ENCODE measurements around the gene CROCC2. TPM values are rescaled to one million over a fixed set of nuclear protein-coding genes. Genes with fewer than 3 reads are reported as not detected.

Gene CROCC2
- polyA plus RNA-seq, 1 experiment = not detected

DNA sequence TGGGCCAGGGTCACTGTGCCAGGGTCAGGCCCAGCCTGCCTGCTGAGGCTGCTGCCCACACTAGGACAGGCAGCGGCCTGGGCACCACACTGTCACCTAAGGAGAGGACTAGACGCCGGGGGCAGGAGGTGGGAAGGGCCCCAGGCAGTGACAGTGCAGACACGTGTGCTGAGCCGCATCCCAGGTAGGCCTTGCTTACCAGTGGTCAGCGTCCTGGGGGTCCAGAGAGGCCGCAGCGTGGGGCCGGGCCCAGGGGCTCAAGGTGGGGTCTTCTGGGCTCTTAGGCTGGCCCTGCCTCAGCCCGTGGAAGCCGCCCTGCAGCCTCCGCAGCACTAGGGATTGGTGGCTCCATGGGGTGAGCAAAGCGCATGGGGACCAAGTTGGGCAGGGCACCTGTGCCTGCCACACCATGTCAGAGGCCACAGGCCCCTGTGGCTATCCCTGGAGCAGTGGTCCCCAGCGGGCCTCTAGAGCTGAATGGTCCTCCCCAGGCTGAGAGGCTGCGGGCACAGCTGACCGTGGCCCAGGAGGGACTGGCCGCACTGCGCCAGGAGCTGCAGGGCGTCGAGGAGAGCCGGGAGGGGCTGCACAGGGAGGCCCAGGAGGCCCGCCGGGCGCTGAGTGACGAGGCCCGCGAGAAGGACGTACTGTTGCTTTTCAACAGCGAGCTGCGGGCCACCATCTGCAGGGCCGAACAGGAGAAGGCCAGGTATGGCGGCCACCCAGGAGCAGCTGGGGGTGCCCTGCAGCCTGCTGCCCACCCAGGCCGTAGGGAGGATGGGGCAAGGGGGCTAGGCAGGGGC lies 57.1 kb downstream of the CROCC2 start:
- no peak for DNase-seq (ENCODE audit: low read depth)
- TF ChIP-seq, protein P1, sequence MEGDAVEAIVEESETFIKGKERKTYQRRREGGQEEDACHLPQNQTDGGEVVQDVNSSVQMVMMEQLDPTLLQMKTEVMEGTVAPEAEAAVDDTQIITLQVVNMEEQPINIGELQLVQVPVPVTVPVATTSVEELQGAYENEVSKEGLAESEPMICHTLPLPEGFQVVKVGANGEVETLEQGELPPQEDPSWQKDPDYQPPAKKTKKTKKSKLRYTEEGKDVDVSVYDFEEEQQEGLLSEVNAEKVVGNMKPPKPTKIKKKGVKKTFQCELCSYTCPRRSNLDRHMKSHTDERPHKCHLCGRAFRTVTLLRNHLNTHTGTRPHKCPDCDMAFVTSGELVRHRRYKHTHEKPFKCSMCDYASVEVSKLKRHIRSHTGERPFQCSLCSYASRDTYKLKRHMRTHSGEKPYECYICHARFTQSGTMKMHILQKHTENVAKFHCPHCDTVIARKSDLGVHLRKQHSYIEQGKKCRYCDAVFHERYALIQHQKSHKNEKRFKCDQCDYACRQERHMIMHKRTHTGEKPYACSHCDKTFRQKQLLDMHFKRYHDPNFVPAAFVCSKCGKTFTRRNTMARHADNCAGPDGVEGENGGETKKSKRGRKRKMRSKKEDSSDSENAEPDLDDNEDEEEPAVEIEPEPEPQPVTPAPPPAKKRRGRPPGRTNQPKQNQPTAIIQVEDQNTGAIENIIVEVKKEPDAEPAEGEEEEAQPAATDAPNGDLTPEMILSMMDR (IDR thresholded peaks at IDR 0.05; ENCODE audit: insufficient read depth, low read depth, low read length) = no peak
- POLR2A ChIA-PET = no interaction called here

DNA sequence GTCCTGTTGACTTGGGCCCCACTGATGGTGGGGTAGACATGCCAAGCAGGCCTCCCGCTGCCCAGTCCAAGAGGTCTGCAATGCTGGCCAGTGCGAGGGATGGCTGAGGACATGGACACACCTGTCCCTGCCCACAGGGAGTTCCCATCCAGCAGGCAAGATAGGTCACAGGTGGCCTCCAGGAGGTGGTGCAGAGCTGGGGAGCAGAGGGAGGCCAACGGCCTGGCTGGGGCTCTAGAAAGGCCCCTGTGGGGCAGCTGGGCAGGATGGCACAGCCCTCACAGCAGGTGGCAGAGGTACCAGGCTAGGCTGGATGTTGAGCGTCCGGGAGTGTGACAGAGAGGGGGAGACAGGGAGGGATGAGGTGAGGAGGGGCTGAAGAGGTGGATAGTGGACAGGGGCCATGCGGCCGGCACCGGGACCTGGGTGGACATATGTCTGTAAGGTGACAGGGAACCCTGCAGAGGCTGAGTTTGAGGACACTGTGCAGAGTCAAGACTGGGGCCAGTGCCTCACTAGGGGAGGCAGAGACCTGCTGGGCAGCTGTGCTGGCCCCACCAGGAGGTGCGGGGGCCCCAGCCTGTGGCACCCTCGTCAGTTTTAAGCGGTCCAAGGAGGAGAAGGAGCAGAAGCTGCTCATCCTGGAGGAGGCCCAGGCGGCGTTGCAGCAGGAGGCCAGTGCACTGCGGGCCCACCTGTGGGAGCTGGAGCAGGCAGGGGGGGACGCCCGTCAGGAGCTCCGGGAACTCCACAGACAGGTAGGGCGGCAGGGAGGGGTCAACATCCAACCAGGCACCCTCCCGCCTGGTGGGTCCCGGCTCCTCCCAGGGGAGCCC lies 58.0 kb downstream of the CROCC2 start:
- ChIA-PET CTCF (no interaction called here), POLR2A (no interaction called here)
- H3K36me3 ChIP-seq (ENCODE audit: control insufficient read depth, insufficient read depth, low read length) = no peaks in the 10 kb centered on the region
- H3K4me3 ChIP-seq (ENCODE audit: low read depth, low read length) = no peak overlapping the region
- TF ChIP-seq, protein P1 (IDR thresholded peaks at IDR 0.05; ENCODE audit: insufficient read depth, low read depth, low read length) = no peak
- H3K27me3 ChIP-seq (ENCODE audit: control insufficient read depth, insufficient read depth, low read length) = 0 out of 2 replicates have a peak, but pooled peaks cover 2% of the 10 kb centered on the region
- no peak for DNase-seq (ENCODE audit: low read depth)

More for the DNA sequence above, 57.1 kb downstream of the CROCC2 start:
- Histone ChIP-seq H3K27me3 (ENCODE audit: control insufficient read depth, insufficient read depth, low read length) (0 out of 2 replicates have a peak, but pooled peaks cover 2% of the 10 kb centered on the region), H3K36me3 (ENCODE audit: control insufficient read depth, insufficient read depth, low read length) (no peaks in the 10 kb centered on the region), H3K4me3 (ENCODE audit: low read depth, low read length) (no peak overlapping the region)
- CTCF ChIA-PET = no interaction called here

DNA sequence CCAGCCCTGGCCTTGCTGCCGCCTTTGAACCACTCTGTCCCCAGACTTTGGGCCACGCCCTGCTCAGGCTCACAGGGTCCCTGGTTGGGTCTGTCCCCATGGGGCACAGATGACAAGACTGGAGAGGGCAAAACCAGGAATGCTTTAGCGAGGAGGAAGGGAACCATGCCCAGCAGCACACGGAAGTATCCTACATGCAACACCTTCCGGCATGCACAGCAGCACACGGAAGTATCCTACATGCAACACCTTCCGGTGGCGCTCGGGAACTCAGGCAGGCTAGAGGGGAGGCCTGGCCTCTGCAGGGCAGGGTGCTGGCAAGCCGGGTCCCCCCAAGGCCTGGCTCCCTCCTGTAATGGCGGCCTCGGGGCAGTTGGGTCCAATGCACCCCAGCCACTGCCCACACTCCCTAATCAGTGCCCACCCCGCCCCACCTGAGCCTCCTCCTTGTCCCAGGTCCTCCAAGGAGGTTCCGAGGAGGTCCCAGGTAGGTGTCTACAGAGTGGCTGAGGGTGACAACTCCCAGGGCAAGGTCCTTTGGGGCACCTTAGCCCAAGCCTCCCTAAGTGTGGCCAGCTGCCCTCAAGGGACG lies 58.7 kb downstream of the CROCC2 start:
- H3K4me3 ChIP-seq (ENCODE audit: low read depth, low read length) = no peak overlapping the region
- CTCF ChIA-PET = no interaction called here

DNA sequence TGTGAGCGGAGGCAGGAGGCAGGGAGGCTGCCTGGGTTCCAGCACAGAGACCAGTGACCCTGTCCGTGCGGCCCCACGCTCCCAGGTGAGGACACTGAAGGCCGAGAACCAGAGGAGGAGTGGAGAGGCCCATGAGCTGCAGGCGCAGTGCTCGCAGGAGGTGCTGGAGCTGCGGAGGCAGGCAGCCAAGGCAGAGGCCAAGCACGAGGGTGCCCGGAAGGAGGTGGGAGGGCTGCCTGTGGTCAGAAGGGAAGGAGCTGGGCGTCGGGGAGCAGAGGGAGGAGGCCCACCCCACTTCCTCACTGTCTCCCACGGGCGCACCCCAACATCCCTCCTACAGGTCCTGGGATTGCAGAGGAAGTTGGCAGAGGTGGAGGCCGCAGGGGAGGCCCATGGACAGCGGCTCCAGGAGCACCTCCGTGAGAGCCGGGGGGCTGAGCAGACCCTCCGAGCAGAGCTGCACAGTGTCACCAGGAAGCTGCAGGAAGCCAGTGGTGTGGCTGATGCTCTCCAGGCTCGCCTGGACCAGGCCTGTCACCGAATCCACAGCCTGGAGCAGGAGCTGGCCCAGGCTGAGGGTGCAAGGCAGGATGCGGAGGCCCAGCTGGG lies 59.3 kb downstream of the CROCC2 start:
- ChIA-PET POLR2A (no interaction called here), CTCF (interaction anchor here (0.8 kb wide), 1 partner anchor 52 kb away, joined by 3 read pairs; no protein-coding TSS in a partner anchor)

More for the DNA sequence above, 58.7 kb downstream of the CROCC2 start:
- no peak for DNase-seq (ENCODE audit: low read depth)
- H3K27me3 ChIP-seq (ENCODE audit: control insufficient read depth, insufficient read depth, low read length) = no peaks in the 10 kb centered on the region
- H3K36me3 ChIP-seq (ENCODE audit: control insufficient read depth, insufficient read depth, low read length) = no peaks in the 10 kb centered on the region
- POLR2A ChIA-PET = no interaction called here
- TF ChIP-seq, protein P1 (IDR thresholded peaks at IDR 0.05; ENCODE audit: insufficient read depth, low read depth, low read length) = no peak

More for the DNA sequence above, 59.3 kb downstream of the CROCC2 start:
- Histone ChIP-seq H3K4me3 (ENCODE audit: low read depth, low read length) (no peak overlapping the region), H3K36me3 (ENCODE audit: control insufficient read depth, insufficient read depth, low read length) (no peaks in the 10 kb centered on the region), H3K27me3 (ENCODE audit: control insufficient read depth, insufficient read depth, low read length) (no peaks in the 10 kb centered on the region; the same call in 1 of the 2 replicates)
- no peak for DNase-seq (ENCODE audit: low read depth)
- TF ChIP-seq, protein P1 (IDR thresholded peaks at IDR 0.05; ENCODE audit: insufficient read depth, low read depth, low read length) = no peak
